Measurements from ENCODE around the gene NLK.
A peak's percentile ranks its signal among the peaks of the same experiment; 100 is the strongest.
"Not testable (repeated sequence)": the region's sequence is repeated elsewhere in the genome, so short reads cannot be mapped to it uniquely, and the experiment has no call there.

Gene NLK

DNA sequence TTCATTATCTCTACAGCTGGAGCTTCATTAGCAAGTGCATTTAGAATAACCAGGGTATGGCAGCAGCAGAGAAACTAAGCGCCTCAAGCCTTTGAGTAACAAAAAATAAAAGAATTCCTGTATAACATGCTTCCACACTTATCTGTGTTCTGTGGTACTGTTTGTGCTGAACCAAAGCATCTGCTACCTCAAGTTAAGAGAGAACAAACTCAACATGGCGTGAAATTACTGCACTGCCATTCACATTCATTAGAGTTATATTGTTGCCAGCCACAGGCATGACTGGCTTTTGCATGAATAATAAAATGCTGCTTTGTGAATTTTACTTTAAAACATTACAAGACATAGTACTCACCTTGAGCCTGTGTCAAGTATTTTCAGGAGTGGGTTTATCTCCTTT, 76.6 kb downstream of the NLK start:
- DNase-seq: no peak

DNA sequence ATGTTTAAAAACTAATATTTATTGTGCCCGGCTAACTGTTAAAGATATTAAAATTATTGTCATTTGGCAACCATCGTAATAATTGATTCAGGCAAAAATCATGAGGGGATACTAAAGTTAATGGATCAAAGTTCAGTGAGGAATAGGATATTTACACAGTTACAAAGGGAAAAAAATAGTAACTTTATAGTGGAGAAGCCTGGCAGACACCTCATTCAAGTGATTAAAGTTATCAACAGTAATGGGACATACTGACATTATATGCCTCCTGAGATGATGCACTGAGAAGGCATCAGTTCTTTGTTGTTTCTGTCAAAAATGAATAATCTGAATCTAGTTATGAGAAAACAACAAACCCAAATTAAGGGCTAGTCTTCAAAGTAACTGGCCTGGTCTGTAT, 77.1 kb downstream of the NLK start:
- no peak for DNase-seq

GRCh38 chr17:28120766-28121165, 78.3 kb downstream of the NLK start:
- DNase-seq: no peak

DNA sequence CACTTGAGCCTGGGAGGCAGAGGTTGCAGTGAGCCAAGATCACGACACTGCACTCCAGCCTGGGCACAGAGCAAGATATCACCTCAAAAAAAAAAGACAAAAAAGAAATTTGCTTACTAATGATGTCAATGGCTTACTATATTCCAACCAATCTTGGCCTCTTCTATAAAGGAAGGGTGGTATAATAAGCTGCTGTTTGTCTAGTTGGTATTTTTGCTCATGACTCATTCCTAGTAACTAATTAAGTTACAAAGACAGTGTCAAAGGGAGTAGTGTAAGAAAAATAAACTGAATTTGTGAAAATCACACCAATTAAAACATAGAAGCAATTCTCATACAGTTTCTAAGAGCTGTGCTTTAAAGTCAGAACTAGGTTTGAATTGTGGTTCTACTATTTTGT, 82.5 kb downstream of the NLK start:
- no peak for DNase-seq

- no peak for DNase-seq
Measured at GRCh38 chr17:28125526-28126378, 83.3 kb downstream of the NLK start.

- no peak for DNase-seq
Measured at GRCh38 chr17:28127196-28127595, 84.7 kb downstream of the NLK start.

GRCh38 chr17:28128779-28129178, 86.3 kb downstream of the NLK start:
- no peak for DNase-seq

DNA sequence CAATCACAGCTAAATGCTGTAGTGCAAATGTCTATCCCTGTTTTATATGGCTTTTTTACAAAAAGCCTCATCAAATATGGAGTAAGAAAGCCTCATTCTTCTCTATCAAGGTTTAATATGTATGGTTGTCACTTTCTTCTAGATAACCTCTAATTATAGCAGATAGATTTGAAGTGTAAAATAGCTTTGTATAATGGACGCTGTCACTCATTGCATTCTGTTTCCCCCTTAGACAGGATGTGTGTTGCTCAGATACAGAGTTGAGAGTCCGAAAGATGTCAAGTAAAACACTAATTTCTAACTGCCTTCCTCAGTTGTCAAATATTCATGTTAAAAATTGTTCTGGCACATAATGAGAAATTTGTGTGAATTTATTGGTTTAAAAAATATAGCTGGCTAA, 88.0 kb downstream of the NLK start:
- DNase-seq: no peak

GRCh38 chr17:28131599-28131998, 89.1 kb downstream of the NLK start:
- no peak for DNase-seq

GRCh38 chr17:28133562-28133970, 91.1 kb downstream of the NLK start:
- DNase-seq: peak; percentile 10

DNA sequence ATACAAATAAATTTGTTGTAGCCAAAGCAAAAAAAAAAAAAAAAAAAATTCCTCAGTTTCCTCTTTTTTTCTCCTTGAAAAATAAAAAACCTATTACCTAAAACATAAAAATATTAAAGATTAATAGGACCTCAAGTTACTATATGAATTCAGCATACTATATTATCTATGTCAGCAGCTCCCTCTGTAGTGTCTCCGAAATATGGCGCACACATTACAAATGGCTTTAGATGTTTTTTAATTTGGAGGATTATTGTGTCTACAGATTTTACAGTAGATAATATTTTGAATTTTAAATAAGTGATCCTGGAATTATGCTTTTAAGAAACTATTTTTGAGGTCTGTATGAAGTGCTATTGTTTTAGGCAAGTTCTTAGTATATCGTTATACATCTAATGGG, 94.4 kb downstream of the NLK start:
- no peak for DNase-seq

DNA sequence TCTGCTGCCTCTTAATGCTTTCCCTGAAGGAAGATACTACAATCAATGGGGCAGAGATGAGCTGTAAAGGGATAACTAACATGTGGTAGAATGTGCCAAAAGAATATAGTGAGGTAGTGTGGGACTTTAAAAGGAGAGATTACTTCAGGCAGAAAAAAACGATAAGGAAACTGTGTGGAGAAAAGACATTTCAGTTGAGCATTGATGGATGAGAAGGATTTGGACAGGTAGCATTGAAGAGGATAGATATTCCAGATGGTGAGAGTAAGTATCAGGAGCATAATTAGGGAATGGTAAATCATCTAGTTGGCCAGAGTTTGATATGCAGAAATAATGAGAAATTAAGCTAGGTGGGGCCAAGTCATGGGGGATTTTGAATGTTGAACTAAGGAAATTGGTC, 97.3 kb downstream of the NLK start:
- DNase-seq: no peak

- DNase-seq: no peak
Measured at GRCh38 chr17:28141313-28141712, 98.8 kb downstream of the NLK start.

- no peak for DNase-seq
Measured at GRCh38 chr17:28141773-28142172, 99.3 kb downstream of the NLK start.

GRCh38 chr17:28142305-28142704, 99.8 kb downstream of the NLK start:
- no peak for DNase-seq

GRCh38 chr17:28144019-28144418, 101.5 kb downstream of the NLK start:
- no peak for DNase-seq

DNA sequence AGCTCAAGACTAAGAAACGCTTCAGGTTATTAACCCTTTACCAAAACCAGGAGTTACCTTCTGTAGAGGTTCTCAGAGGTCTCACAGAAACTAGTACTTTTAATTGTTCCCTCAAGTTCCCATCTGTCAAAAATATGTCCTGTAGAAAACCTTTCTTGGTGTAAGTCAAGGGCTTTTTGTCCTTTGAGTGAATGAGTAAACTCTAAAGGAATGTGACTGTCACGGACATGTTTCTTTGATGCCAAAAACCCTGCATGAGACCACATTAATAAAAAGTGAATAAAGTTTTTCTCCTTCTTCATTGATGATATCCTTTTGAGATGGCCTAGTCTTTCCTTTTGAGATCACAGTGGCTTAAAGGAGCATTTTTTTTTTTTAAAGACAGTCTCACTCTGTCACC, 102.9 kb downstream of the NLK start:
- DNase-seq: no peak

DNA sequence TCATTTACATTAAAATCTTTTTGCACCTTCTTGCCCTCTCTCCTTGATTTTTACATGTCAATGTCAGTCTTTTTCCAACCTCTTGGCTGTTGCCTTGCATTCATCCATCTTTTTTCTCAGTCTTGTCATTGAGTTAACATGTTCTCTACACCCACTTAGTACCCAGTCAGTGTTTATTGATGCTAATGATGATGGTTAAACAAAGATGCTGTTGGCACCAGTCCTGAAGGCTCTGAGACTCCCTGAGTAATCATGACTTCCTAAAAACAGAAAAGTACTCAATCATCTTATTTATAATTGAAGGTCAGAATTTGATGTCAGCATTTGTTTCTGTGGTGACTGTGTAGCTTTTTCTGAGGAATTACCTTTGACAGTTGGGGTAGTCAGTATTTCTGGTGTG, 104.5 kb downstream of the NLK start:
- DNase-seq: no peak

- DNase-seq: no peak
Measured at GRCh38 chr17:28151001-28151400, 108.5 kb downstream of the NLK start.

GRCh38 chr17:28154214-28154613, 111.7 kb downstream of the NLK start:
- DNase-seq: no peak

GRCh38 chr17:28155405-28155804, 112.9 kb downstream of the NLK start:
- DNase-seq: not testable (repeated sequence)

DNA sequence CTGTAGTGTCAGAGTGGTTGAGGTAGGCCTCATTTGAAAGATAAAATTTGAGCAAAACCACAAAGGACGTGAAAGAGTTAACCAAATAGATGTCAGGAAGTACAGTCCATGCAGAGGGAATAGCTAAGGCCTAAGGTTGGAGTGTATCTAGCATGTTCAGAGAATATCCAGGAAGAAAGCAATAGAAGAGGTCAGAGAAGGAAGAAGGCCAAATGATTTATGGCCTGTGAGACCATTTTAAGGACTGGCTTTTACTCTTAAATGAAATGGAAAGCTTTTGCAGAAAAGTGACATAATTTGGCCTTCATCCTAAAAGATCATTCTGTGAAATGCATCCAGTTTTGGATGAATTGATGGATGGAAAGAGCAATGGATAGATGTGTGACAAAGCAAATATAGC, 116.5 kb downstream of the NLK start:
- no peak for DNase-seq

DNA sequence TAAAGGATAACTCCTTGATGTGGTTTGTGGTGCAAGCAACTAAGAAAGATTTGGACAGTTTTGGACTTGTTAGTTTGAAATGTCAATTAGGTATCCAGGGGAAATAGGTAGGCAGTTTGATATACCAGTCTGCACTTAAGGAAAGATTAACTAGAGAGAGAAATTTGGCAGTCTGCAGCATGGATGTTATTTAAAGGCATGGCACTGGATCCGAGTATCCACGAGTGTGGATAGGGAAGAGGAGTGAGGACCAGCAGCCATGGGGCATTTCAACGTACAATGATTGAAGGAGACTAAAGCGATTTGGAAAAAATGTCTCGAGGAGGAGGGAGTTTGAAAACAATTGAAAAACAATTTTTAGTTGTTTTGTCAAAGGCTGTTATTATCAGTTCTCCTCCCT, 117.4 kb downstream of the NLK start:
- DNase-seq: no peak

DNA sequence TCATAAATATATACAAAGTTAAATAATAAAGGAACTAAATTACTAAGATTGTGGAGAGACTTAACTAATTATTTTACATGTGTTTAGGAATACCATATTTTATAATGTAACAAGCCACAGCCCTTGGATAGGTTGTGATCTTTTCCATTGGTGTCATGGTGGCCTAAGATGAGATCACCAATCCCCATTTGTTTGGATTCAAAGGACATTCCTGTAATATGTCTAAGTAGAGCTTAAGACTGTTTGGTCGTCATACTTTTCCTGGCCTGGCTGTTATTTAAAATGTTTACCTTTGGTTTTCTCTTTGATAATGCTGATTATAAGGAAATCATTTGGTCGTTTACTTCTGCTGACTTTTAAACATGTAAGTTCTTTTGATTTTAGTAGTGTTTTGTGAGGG, 118.1 kb downstream of the NLK start:
- no peak for DNase-seq

DNA sequence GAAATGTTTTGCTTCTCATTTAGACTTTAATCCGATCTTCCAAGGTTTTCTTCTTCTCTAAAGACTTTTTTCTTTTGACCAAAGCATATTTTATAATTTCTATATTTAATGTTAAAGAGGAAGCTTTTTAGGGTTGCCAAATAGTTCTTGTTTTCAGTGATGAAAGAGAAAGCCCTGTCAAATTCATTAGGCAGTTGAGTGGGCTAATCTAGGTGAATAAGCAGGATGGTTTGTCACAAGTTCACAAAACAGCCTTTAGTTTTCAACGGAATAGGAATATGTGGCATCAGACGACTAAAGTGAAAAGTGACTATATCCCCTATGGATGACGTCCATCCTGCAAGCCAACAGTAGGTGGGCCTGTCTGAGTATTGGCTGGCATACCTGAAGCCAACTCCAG, 118.8 kb downstream of the NLK start:
- no peak for DNase-seq
